Activated T-cell treated with anti-CD3 and anti-CD28 coated beads for 24 hours (primary cell): ENCODE data around the gene PSMD9.

Experiments
- DNase-seq: peaks from one replicate; pipeline ENCODE4 v3.0.0-alpha.2; 2020; ENCODE audit warnings: low read depth

Gene PSMD9

GRCh38 chr12:121955258-121956237 lies 67.0 kb downstream of the PSMD9 start:
- DNase-seq: no peak

- no peak for DNase-seq
Observed at GRCh38 chr12:121957861-121958515, 69.4 kb downstream of the PSMD9 start.

- no peak for DNase-seq
Observed at GRCh38 chr12:121958541-121959240, 70.1 kb downstream of the PSMD9 start.

GRCh38 chr12:121960541-121960940 lies 72.0 kb downstream of the PSMD9 start:
- no peak for DNase-seq

- DNase-seq: no peak
Observed at GRCh38 chr12:121961195-121961879, 72.7 kb downstream of the PSMD9 start.

GRCh38 chr12:121963341-121964018 lies 74.9 kb downstream of the PSMD9 start:
- no peak for DNase-seq

- no peak for DNase-seq
Observed at GRCh38 chr12:121964813-121965643, 76.4 kb downstream of the PSMD9 start.

- DNase-seq: no peak
Observed at GRCh38 chr12:121966959-121967358, 78.4 kb downstream of the PSMD9 start.
